Stimulated activated naive CD4-positive, alpha-beta T cell (primary cell): ENCODE data around the gene ILF3.
"Not testable (repeated sequence)": the region's sequence is repeated elsewhere in the genome, so short reads cannot be mapped to it uniquely, and the experiment has no call there.

Source experiments
- DNase-seq, 6 experiments: peaks; one replicate each; lab custom pipeline; 2025; lab: John Stamatoyannopoulos, UW

The ILF3 gene

GRCh38 chr19:10642473-10643171 lies 11.5 kb upstream of the ILF3 start:
- no peak for DNase-seq

- DNase-seq, result no peak
Observed at GRCh38 chr19:10643172-10643967, 10.8 kb upstream of the ILF3 start.

GRCh38 chr19:10643968-10644259 lies 10.2 kb upstream of the ILF3 start:
- DNase-seq, result no peak

GRCh38 chr19:10644260-10645007 lies 9.7 kb upstream of the ILF3 start:
- DNase-seq, result peak; percentile 67 to 86 (median 81)

DNA sequence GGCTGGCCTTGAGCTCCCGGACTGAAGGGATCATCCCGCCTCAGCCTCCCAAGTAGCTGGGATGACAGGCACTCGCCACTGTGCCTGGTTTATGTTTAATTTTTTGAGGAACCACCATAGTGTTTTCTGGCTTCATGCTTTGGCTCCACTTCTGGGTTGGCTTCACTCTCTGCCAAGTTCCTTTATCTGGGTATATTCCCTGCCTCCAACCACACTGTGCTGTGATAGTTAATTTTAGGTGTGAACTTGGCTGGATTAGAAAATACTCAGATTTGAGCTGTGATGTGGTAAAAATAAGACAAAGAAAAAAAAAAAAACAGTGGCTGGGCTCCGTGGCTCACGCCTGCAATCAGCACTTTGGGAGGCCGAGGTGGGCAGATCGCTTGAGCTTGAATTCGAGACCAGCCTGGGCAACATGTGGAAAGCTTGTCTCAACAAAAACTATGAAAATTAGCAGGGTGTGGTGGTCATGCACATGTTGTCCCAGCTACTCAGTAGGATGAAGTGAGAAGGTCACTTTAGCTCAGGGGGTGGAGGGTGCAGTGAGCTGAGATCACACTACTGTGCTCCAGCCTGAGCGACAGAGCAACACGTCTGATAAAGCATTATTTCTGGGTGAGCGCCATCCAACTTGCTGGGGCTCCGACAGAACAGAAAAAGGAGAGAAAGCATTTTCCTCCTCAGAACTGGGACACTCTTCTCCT lies 7.5 kb upstream of the ILF3 start:
- no peak for DNase-seq

- no peak for DNase-seq
Observed at GRCh38 chr19:10648360-10648759, 5.8 kb upstream of the ILF3 start.

DNA sequence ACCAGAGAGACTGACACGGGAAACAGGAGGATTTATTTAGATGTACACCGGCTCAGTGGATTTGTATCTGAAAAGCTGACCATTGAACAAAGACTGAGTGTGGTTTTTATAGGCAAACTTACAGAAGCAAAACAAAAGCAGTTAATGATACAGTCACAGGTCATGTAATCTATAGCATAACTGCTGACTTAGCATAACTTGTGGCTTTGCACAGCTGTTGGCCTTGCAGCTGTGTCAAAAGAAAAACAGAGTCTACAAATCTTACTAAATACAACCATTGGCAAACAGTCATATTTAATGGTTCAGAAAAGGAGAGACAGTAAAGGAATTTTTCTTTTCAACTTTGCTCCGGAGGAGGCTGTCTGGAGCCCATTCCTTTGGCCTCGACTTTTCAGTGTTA lies 2.3 kb upstream of the ILF3 start:
- DNase-seq, result no peak

DNA sequence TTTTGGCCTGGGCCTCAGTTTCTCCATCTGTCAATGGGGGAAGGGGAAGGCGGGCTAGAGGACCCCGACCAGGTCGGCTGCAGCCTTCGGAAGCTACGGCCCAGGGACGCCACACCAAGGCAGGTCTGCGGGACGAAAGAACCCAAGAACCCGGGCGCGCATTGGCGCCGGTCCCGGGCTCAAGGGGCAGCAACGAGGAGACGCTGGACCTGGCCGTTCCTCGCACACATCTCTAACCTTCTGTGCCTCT lies 739 bp upstream of the ILF3 start:
- no peak for DNase-seq

DNA sequence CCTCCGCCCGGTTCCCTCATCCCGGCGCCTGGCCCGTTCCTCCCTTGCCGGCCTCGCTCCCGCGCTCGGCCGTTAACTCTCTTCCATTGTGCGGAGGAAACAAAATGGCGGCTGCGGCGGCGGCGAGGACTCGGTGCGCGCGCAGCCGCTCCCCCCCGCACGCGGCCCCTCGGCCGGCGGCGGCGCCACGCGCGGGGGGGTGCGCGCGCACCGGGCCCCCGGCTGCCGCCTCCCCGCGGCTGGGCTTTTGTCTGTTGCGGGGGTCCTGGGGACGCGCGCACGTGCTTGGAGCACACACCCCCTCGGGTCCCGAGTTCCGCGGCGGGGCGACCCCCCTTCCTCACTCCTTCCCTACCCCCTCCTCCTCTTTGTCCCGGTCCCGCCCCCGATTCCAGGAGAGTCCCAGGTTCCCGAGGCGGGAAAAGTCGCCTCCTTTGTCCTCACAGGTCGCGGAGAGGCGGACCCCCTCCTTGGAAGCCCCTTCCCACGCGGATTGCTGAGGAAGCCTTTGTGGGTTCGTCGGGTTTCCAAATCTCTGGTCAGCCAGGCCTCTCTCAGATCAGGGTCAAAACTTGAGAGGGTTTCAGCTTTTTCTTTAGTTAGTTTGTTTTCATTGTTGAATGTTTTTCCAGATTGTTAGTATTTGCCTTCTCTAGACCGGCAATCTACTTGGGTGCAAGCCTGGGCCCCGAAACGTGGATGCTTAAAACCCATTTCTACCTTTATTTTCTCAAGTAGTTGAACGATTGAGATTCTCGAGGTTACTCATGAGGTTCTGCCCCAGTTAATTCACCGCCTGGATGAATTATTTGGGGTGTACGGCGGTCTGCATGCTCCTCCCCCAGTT lies 687 bp downstream of the ILF3 start:
- DNase-seq, result peak in 2 of 6 experiments; percentile 60 to 80

DNA sequence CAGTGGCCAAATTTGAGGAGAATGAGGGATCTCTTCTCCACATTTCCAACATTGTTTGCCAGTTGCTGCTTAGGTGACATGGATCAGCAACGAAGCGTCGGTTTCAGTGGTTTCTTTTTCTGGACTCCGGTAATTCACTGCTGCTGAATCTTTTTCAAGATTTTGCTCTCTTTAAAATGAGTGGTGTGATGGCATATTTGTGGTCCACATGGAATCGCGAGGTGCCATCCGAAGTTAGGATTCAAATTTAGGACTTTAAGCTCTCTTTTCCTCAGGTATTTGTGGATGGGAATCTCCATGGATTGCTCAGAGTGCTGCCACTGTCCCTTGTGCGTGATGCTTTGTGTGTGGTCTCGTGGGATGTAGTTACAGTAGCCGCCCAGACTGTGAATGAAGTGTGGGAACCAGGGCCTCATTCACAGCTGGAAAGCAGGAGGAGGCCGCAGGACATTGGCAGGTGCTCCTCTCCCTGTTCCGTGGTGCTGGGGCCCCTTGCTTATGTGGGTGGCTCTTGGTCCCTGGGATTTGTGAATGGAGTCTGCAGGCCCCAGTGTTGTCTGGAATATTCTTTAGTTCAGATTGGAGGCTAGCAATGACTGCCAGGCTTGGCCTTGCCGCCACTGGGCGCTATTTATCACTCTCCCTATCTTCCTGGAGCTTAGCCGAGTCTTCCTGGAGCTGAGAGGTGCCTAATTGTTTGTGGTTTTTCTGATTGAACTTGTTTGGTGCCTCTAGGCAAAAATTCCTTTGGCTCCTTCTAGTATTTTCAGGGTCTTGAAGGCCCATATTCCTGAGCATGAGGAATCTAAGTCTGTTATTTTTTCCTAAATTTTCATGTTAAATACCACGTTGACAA lies 1.5 kb downstream of the ILF3 start:
- peak in 1 of 6 experiments; percentile 32 for DNase-seq

- no peak for DNase-seq
Observed at GRCh38 chr19:10660346-10660745, 6.2 kb downstream of the ILF3 start.

DNA sequence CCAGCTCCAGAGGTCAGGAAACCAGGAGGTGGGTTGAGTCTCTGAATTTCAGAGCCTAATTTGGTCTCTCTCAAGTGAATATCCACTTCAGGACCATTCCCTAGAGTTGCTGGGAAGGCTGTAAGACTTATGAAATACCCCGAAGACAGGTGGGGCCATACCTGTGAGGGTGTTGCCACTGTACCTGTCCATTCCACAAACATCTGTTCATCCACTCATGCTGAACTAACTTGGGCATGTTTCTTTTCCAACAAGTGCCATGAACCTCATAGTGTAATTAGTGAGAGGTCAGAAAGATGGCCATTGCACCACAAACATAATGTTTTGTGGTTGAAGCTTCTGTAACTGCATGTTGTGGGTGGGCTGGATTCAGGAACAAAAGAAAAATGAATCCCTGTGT lies 7.8 kb downstream of the ILF3 start:
- no peak for DNase-seq

GRCh38 chr19:10662384-10663251 lies 8.5 kb downstream of the ILF3 start:
- DNase-seq, result no peak

GRCh38 chr19:10663252-10663563 lies 9.1 kb downstream of the ILF3 start:
- not testable (repeated sequence) for DNase-seq

GRCh38 chr19:10667867-10668266 lies 13.7 kb downstream of the ILF3 start:
- DNase-seq, result no peak

DNA sequence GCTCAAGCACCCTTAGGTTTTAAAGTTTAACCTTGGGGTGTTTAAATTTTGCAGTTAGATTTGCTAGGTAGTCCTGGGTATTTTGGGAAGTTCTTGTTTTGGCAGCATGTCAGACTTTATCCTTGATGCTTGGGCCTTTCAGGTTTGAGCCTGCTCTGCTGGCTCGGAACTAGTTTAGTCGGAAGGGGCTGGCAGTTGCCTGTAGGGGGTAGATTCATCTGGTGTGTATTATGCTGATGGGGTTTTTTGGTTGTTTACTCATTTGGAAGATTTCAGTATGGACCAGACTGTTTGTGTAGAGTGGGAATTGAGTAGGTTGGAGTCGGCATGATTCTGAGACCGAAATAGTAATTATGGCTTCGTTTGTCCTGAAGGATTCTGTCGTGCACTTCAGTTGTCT lies 15.1 kb downstream of the ILF3 start:
- DNase-seq, result no peak

GRCh38 chr19:10670182-10670581 lies 16.0 kb downstream of the ILF3 start:
- DNase-seq, result no peak

GRCh38 chr19:10670876-10671804 lies 17.0 kb downstream of the ILF3 start:
- DNase-seq, result no peak

- not testable (repeated sequence) for DNase-seq
Observed at GRCh38 chr19:10671922-10672321, 17.8 kb downstream of the ILF3 start.
